Activated CD8-positive, alpha-beta memory T cell treated with anti-CD3 and anti-CD28 coated beads for 48 hours (primary cell): ENCODE measurements around the gene SEC14L5.

Experiments used
- DNase-seq, 3 experiments: peaks; one replicate each; pipeline ENCODE4 v3.0.0-alpha.2; 2020; ENCODE audit warnings: low read depth in 2 of 3, low spot score in 2 of 3

SEC14L5 gene

DNA sequence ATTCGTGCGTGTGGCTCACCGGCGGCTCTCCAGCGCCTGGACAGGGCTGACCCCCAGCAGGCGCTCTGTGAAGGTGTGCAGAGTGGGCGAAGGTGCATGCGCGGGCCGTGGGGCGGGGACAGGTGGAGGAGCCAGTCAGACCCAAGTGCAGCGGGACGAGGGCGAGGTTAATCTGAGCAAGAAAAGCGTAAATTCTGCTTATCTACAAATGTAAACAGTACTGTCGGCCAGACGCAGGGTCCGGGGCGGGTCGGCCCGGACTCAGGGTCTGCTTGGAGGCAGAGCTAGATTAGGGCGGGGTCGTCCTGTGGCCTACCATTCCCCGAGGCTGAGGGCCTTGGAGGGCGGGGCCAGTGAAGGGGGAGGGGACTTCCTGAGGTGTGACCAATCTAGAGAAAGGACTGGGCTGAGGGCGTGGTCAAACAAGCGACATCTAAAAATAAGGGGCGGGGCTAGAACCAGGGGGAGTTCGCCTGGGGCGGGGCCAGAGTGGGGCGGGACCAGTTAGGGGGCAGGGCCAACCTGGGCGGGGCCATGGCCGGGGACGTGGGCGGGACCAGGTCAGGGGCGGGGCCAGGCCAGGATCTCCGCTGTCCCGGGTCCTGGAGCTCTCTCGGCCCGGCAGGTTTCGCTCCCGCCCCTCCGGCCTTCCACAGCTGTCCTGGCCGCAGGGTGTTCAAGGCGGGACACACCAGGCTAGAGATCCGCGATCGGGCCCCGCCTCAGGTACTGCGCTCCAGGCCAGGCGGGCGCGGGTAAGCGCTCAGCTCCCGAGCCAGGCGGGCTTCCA is at the start of gene SEC14L5:
Gene SEC14L5 (plus strand): TSS at position 611 of the 790 bp plus-strand sequence. CDS start 994 bp downstream, outside the sequence.
- peak; percentile 71 to 91 (median 78) for DNase-seq

DNA sequence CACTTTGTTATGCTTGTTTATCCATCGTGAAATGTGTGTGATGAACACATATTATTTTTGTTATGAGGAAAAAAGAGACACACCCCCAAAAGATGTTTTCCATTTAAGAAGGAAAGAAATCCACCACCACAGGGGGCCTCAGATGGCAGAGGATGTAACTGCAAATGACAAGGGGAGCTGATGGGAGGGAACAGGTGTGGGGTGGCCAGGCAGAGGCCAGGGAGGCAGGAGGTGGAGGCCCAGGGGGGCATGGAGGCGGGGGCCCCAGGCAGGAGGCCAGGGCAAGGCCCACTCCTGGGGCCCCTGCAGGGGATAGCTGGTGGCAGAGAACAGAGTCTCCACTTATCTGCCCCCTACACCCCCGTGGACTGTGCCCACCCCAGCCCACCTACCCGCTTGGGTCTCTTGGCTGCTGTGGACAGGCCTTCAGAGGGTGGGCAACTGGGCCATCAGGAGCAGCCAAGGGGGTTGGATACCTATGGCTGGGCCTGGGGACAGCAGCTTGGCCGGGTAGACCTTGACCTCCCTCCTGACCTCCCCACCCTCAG is 49.2 kb upstream of the SEC14L5 start:
- no peak for DNase-seq

DNA sequence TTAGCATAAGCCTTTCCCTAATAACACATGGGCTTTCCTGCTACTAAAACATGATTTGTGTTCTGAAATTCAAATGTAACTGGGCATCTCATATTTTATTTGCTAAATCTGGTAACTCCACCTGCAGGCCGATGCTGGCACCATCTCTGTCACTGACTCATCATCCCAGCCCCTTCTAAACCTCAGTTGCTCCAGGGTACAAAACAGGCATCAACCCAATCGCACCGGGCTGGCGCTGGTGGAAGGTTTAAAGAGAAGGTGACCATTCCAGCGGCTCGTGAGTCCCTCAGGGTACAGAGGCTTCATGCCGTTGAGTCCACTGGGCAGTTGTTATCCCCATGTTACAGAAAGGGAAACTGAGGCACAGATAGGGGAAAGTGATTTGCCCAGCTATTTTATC is 48.3 kb upstream of the SEC14L5 start:
- DNase-seq, result no peak

DNA sequence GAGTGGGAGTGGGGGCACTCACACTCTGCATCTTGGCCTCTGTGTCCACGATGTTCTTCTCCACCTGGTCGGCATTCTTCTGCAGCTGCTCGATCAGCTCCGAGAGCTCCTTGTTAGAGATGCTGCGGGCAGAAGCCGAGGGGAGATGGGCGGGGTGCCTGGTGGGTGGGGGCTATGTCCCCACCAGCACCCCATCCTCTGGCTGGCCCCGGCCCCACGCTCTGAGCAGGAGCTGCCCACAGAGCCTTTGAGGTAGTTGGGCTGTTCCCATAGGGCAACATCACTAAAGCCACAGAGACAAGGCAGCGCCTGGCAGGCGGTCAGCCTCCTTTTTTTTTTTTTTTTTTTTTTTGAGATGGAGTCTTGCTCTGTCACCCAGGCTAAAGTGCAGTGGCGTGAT is 47.3 kb upstream of the SEC14L5 start:
- no peak for DNase-seq

DNA sequence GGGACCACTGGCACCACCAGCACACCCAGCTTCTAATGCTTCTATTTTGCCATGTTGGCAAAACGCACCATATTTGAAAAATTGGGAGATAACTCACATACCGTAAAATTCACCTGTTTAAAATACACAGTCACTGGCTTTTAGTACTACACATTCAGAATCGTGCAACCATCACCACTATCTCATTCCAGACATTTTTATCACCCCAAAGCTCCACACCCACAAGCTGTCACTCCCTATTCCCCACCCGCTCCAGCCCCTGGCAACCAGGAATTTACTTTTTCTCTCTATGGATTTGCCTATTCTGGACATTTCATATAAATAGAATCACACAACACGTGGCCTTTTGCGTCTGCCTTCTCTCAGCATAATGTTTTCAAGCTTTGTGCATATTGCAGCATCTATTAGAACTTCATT is 46.2 kb upstream of the SEC14L5 start:
- no peak for DNase-seq

DNA sequence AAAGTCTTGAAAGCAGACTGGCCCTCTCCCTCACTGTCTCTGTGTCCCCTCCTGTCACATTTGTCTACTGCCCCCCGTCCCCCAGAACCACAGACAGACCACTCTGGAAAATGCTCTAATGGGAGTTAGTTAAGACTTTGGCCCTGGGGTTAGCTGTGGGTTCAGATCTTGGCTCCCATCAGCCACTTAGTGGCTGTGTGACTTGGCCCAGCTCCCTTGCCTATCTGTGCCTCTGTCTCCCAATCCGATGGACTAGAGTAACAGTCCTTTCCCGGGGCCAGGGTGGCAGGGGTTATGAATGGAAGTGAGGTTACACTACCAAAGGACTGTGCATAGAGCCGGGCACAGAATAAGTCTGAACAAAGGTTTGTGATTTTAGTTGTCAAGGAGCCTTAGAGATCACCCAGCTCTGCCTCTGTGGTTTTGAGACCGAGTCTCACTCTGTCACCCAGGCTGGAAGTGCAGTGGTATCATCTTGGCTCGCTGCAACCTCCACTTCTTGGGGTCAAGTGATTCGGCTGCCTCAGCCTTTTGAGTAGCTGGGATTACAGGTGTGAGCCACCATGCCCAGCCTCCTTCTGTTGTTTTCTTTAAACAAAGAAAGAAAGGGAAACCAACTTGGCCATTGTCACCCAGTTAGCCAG is 44.9 kb upstream of the SEC14L5 start:
- DNase-seq, result no peak

DNA sequence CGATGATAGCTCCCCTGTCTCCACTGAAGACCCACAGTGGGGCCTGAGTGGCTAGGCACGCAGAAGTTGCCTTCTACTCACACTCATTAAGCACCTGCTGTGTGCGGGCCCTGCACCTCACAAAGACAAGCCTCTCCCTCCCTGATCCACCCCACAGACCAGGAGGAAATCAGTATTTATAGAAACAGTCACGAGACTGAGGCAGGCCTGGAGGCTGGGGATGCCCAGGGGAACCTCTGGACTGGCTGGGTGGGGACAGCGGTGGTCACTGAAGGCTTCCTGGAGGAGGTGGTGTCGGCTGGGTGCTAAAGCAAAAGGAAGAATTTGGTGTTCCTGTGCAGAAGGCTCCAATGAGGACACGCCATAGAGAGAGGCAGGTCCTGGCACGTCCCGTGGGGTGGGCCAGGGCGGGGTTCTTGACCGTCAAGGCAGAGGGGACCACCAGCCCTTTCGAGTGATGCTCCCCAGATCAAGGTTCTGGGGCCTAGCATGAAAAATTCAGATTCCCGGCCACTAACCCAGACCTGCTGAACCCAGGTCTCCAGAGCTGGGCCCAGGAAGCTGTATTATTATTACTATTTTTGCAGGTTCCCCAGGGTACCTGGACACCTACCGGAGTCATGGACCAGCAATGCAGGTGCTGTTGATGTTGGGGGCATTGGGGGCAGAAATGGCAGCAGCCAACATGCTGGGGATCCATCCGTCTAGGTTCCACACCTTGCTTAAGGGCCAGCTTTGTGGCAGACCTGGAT is 44.2 kb upstream of the SEC14L5 start:
- no peak for DNase-seq

DNA sequence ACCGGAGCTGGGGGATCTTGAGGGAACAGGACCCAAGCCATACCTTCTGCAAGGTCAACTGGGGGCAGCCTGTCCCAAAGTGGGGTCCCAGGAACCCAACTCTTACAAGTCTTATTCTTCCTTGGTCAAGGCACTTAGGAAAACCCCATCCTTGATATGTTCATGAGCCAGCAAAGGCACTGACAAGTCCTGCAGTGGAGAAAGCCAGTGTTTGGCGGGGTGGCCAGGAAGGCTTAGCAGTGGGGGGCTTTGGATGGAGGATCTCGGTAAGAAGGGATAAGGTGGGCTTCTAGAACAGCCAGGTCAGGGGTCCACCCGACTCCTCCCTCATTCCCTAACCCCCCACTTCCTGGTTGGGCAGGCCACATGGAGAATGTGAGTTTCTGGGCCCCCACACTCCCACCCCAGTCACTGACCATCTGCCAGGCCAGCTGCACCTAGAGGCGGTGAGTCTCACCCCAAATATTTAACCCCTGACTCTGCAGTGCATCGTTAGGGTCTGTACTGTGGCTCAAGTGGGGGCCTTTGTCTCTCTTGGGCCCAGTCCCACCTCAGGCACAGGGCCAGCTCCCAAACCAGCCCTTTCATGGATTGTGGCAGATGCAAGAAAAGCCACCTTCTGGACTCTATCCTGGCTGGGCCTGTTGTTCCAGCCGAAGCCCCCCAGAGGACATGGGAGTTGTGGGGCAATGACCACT is 43.5 kb upstream of the SEC14L5 start:
- no peak for DNase-seq

DNA sequence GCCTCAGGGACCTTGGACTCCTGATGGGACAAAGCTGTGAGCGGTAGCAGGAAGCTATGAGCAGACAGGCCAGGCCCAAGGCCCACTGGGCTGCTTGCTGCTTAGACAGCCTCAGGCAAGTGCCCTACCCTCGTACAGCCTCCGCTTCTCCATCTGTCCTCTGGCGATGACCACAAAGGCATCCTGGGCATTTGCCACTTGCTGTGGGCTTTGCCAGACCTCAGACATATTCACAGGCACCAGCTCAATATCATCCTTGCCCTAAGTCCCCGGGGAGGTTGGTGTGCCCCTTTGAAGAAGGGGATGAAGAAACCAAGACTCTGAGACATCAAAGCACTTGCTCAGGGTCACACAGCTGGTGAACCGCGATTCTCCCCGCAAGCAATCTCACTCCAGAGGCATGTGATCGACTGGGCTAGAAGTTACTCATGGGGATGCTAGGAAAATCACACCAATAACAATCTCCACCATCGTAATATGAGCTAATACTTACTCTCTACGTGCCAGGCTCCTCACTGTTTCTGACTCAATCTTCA is 42.8 kb upstream of the SEC14L5 start:
- DNase-seq, result no peak

DNA sequence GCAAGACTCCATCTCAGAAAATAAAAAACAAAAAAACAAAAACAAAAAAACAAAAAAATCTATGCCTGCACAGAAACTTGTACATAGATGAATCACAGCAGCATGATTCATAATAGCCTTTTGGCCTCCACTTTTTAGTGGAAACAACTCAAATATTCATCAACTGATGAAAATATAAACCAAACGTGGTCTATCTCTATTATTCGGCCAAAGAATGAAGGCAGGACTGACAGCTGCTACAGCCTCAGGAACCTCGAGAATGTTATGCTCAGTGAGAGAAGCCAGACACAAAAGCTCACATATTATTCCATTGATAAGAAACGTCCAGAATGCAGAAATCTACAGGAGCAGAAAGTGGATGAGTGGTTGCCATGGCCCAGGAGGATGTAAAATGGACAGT is 41.0 kb upstream of the SEC14L5 start:
- DNase-seq, result no peak

DNA sequence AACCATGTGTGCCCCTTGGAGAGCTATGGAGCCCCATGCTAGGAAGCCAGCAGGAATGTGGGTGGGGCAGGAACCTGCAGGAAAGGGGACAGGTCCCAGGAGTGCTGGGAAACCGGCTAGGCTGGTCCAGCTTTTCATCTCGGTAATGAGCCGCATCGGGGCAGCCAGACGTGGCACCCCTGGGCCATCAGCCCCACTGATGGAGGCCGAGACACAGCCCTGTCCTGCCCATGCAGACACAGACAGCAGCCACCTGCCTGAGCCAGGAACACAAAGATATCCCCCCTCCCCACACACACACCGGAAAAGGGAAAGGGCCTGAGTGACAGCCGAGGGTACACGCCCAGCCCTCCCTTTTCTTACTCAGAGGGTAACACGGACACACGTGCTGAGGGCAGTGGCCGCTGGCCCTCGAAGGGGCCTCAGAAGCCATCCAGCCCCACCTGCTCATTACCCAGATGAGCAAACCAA is 39.3 kb upstream of the SEC14L5 start:
- no peak for DNase-seq

DNA sequence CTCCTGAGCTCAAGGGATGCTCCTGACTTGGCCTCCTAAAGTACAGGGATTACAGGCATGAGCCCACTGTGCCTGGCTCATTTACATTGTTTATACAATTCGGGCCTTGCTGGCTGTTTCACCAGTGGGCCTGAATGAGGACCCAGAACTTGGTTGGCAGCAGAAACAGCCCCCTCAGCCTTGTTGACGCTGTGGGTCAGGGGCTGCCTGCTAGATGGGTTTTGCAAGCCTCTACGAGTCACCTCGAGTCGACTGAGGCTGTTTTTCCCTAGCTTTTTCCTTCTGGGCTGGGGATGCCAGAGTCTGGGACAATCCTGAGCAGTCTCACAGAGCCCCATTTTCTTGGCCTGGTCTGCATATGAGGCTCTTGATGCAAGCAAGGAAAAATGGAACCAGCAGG is 37.3 kb upstream of the SEC14L5 start:
- no peak for DNase-seq

DNA sequence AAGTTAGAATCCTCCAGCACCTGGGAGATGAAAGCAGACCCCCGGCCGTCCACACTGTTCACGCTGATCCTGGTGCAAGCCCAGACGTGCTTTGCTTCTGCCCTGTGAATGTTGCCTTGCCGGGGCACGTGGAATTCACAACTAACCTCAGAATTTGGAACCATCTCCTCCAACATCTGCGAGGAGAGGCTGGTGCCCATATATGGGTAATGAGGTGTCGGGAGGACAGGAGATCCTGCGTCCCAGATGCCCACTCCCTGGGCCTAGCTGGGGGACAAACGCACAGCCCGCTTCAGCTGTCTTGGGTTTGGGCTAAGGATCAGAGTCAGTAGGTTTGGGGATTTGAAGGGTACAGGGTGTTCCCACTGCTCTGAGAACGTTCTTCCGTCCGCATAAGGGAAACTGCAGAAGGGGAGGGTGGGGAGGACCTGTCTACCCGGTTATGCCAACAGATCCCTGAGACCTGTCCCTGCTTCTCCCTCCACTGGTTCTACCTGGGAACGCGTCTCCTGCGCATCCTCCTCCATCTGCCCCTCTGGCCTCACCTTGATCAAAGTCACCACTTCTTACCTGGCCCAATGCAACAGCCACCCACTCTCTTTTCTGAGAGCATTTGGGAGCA is 35.3 kb upstream of the SEC14L5 start:
- no peak for DNase-seq

DNA sequence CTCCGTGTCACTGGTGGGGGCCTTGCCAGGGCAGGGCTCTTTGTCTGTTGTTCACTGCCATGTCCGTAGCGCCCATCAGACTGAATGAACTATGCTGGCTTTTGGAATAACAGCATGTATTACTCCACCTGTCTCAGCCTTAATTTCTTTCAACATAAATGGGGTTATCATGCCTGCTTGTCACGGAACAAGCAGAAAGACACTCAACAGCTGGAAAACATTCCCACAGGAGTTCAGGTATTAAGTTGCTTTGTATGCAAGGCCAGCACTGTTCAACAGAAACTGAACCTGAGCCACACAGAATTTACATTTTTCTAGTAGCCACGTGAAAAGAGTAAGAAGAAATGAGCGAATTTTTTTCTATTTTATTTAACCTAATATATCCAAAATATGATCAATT is 34.3 kb upstream of the SEC14L5 start:
- no peak for DNase-seq

DNA sequence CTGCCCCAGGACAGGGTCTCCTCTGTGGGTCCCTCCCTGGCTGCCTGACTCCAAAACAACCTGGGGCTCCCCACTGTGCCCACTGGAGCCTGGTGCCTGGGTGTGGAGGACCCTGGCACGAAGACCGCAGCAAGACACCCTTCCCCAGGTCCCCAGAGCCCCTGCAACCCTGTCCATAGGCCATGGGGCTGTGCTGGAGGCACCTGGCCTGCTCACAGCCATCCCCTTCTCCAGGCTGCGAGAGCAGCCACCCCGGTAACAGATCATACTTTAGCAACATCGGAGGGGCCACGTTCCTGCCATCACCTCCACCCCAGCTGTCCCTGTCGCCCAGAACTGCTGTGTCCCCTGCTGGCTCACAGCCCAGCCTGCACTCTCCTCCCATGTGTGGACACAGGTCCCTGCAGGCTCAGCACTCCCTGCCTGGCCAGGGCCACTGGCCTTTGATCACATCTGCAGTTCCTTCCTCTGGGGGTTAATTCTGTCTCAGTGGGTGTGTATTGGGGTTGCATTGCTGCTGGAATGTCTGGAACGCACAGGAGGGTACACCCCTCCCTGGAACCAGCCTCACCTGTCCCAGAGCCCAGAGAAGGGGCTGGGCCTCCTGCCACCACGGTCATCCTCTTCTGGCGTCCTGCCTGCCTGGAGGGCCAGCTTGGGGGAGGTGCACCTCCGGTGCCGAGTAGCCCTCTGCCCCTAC is 33.4 kb upstream of the SEC14L5 start:
- DNase-seq, result no peak

DNA sequence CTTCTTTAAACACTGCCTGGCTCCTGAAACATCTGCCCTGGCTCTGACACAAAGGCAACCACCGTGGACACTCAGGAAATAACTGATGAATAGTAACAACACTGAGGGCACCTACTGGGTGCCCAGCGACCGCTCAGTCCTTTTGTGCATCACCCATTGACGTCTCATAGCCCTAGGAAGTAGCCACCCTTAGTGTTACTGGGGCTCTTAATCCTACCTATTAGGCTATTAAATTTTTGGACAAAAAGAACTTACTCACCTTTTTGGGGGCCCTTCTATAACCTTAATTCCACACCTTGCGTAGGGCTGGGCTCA is 32.9 kb upstream of the SEC14L5 start:
- DNase-seq, result no peak

DNA sequence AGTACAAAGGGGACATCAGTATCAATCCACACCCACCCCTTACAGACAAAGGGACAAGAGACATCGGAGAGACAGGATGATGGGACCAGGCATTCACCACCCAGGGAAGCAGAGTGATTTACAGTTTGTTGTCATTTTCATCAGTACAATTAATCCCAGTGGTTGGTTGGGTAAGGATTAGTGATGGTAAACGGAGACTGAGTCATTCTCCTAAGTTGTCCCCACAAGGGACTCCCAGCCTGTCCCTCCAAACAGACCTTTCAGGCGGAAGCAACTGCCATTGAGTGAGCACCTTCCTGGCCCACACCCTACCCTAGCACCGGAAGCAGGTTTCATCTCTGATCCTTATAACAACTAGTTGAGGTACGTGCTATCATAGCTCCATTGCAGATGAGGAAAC is 32.3 kb upstream of the SEC14L5 start:
- DNase-seq, result no peak

DNA sequence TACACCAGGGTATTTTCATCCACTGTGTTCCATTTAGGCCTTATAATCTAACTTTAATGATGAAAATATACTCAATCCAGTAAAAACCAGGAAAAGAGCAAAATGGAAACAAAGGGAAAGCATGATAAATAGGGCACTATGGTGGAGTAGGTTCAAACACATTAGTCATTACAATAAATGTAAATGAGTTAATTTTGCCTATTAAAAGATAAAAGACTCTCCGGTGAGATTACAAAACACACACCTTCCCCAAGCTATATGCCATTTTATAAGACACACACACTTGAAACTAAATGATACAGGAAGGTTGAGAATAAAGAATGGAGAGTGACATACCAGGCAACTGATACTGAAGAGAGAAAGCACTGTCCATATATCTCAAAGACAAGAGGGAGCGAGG is 31.2 kb upstream of the SEC14L5 start:
- no peak for DNase-seq

DNA sequence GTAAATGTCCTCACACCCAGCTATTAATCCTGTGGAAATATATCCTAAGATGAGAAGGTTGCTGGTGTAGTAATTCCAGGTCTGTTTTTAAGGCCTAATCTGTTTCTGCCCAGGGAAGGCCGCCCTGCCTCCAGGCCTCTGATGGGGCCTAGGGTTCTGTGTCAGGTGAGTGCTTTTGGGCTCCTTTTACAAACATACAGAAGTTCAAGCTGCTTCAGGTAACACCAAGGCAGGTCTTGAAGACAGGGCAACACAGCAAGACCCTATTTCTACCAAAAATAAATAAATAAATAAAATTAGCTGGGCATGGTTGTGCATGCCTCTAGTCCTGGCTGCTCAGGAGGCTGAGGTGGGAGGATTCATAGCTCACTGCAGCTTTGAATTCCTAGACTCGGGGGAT is 30.5 kb upstream of the SEC14L5 start:
- no peak for DNase-seq

DNA sequence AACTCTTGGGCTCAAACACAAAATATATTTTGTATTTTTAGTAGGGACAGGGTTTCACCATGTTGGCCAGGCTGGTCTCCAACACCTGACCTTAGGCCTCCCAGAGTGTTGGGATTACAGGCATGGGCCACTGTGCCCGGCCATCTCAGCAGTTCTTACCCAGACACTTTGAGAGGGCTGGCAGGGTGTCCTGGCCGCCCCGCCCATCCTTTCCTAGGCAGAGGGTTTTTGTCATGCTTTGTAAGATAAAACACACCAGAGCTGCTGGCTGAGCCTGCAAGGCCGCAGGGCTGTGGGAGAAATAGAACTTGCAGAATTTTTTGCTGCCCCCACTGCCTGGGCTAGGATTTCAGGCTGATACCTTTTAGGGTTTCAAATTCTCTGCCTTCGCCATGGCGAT is 29.9 kb upstream of the SEC14L5 start:
- DNase-seq, result no peak
